T-helper 22 cell (primary cell): Measurements from ENCODE around the gene LCLAT1.

Source experiments
- DNase-seq: peaks from one replicate; pipeline ENCODE4 v3.0.0-alpha.2; 2020; ENCODE audit warnings: low read depth

Gene LCLAT1

GRCh38 chr2:30643674-30644073, 196.6 kb downstream of the LCLAT1 start:
- no peak for DNase-seq

DNA sequence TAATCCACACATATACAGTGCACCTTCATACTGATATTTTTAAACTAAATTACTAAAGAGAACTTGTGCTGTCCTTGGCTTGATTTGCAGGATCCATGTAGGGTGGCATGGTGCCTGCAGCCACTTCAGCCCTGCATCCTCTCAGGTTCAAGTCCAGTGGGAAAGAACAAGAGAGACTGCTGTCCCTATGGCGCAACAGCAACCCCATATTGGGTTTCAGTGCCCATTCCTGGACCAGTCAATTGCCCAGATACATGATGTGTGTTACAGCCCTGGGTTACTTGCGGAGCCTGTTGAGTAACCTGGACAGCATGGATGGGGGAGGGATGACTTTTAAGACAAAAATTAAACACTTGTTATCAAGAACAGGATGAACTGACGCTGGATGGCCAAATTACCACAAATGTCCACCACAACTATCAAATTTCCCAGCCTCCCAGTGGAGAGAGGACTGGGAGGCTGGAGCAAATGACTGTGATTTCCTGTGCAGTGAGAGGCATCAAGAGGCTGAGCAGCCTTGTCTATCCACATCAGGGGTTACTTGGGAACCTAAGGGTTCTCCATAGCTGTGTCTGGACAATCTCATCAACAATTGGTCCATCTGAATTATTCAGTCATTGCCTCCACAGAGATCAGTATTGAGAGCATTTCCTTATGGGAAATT, 198.2 kb downstream of the LCLAT1 start:
- no peak for DNase-seq

GRCh38 chr2:30645745-30646119, 198.7 kb downstream of the LCLAT1 start:
- DNase-seq = no peak

- no peak for DNase-seq
These were observed 200.9 kb downstream of the LCLAT1 start for GRCh38 chr2:30647752-30648457.

- DNase-seq = no peak
These were observed 202.2 kb downstream of the LCLAT1 start for GRCh38 chr2:30649278-30649677.

GRCh38 chr2:30649828-30650227, 202.8 kb downstream of the LCLAT1 start:
- DNase-seq = no peak

DNA sequence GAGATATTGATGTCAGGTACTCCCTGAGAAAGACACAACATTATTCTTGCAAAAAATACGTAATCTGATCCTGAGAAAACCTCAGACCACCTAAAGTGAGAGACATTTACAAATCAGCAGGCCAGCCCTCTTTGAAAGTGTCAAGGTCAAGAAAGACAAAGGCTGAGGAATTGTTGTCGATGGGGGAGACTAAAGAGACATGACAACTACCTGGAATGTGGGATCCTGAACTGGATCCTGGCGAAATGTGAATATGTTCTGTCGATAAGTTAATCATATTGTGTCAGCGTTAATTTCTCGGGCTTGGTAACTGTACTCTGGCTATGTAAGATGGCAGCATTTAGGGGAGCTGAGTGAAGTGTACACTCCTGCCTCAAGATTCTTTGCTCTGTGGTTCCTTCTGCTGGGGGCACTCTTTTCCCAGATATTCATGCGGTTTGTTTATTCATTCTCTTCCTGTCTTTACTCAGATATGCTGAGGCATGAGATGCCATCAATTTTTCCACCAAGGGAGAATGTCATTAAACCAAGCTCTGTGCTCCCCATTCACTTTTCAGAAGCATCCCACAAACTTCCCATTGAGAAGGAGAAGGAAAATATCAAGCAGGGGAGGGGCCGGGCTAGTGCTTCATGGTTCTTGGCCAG, 205.3 kb downstream of the LCLAT1 start:
- no peak for DNase-seq

- DNase-seq = no peak
These were observed 206.8 kb downstream of the LCLAT1 start for GRCh38 chr2:30653847-30654246.

DNA sequence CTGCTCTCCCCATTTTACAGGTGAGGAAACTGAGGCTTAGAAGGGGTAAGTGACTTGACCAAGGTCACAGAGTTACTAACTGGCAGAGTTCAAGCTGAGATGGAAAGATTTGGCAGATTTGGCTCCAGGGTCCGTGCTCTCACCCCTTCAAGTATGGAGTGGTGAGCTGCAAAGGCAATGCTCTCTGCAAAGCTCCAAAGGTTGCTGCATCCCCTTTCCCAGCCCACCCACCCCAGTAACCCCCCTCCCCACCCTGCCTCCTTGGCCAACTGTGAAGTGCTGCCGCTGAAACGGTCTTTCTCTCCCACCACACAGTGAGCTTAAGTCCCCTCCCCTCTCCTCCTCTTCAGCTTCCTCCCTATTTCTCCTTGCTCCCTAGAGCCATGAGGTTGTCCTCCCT, 207.4 kb downstream of the LCLAT1 start:
- DNase-seq = no peak

- DNase-seq = no peak
These were observed 208.2 kb downstream of the LCLAT1 start for GRCh38 chr2:30655211-30655610.

- DNase-seq = no peak
These were observed 208.6 kb downstream of the LCLAT1 start for GRCh38 chr2:30655660-30656059.

DNA sequence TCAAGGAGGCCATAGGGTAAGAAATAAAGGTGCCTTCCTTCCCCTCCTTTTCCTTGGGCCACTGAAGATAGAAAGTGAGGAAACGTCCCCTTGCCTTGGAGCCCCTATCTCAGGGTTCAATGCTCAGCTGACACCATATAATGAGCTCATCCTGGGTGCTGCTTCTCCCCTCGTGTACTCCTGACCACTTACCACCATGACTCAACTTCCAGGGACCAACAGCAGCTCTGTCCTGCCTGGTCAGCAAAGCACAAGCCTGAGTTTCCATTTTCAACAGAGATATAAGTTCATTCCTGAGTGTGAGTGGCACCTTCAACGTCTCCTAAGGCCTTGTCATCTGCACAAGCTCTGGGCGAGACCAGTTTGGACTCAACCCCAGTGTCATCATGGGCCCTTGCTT, 209.0 kb downstream of the LCLAT1 start:
- DNase-seq = no peak

DNA sequence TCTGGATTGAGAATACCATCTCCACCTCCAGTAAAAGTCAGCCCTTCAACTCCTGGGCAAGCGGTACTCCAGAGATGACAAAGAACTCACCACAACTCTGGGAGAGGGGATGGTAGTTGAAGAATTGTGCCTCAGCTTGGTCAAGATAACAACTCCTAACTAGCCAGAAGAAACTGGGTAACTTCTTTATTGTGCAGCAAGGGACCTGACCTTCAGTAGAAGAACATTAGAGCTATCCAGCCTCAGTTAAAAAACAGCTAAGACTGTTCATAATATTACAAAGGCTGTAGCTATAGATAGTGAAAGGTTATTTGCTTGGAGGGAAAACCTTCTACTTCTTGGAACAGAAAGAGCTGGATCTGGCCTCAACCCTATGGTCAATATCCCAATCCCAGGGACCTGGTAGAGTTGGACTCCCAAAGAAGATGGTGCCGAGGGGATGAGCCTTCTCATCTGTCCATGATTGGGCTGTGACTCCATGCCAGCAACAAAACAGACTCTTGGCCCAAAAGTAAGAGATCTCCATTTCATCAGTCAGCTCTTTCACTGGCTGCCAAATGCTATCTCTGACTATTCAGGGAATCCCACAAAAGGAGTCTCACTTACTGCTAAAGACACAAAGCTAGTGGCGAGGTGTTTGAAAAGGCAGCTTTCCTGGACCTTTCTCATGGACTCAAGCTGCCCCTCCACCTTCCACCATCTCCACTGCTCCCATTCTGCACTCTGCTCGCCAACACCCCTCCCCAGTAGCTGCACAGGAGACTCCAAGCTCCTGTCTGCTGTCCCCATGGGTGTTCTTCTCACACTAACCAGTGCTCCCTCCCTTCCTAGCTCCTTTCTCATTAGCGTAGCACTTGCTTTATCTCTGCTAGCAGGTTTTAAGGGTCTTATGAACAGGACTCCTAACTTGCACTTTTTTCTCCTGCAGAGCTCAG, 214.4 kb downstream of the LCLAT1 start:
- no peak for DNase-seq

- DNase-seq = no peak
These were observed 215.5 kb downstream of the LCLAT1 start for GRCh38 chr2:30662268-30663131.

GRCh38 chr2:30663321-30663720, 216.3 kb downstream of the LCLAT1 start:
- no peak for DNase-seq

GRCh38 chr2:30663806-30664205, 216.8 kb downstream of the LCLAT1 start:
- DNase-seq = no peak

DNA sequence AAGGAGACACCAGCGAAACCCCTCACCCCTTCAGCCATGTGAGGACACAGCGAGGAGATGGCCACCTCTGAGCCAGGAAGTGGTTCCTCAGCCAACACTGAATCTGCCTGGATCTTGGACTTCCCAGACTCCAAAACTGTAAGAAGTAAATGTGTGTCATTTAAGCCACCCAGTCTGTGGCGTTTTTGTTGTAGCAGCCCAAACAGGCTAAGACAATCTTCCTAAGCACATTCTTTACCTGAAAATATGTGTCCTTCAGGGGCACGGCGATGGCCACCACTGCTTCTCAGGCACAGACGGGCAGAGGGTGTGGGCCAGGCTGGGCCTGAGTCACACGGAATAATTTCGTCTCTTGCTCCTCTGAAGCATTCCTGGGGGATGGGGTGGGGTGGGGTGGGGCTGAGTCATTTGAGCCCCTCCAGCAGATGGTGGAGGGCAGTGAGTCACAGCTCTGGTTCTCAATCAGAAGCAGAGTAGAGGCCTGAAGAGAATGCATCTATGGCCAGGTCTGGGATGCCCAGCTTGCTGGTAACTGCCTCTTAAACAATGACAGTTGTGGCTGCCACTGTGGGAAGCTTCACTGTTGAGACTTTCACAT, 217.8 kb downstream of the LCLAT1 start:
- no peak for DNase-seq

- DNase-seq = no peak
These were observed 218.8 kb downstream of the LCLAT1 start for GRCh38 chr2:30665761-30666265.

DNA sequence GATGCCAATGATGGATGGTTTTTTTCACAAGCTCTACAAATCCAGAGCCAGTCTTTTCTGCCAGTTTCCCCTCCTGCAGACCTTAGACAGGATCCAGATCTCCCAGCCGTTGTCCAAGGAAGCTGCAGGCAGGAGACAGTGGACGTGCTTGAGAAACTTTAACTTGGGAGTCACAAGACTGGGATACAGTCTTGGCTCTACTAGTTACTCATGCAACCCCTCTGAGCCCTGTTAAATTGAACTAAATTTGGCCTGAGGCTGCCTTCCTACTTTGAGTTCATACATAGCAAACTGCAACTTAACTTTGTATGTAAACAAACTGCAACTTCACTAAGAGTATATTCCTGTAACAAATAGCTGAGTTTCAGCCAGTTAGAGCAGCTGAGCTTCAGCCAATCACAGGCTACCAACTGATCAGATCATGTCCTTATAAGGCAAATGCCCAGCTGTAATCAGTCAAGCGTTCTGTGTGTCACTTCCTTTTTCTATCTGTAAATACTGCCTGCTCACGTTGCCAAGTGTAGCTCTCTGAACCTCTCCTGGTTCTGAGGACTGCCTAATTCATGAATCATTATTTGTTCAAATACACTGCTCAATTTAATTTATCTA, 219.3 kb downstream of the LCLAT1 start:
- no peak for DNase-seq

DNA sequence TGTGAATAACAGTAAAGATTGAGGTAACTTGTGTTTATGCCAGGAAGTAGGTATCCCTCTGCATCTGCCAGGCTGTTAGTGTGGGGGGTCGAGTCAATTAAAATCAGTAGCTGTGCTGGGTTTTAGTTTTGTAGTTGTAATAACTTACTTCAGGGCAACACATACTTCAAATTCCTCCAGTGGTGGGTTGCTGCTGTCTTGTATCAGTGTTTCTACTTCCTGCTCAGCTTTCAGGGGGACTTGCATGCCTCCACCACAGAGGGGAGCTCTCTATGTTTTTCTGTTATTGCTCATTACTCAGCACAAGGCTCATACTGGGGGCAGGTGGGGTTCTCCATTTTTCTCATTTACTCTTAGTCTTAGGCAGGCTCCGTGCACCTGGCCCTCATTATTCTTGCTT, 223.4 kb downstream of the LCLAT1 start:
- no peak for DNase-seq
